GM19452 (cell line): ENCODE data around the gene TSPAN15.
"Not testable (repeated sequence)": the region's sequence is repeated elsewhere in the genome, so short reads cannot be mapped to it uniquely, and the experiment has no call there.

Source experiments
- ATAC-seq: cut with Tn5 transposase; IDR thresholded peaks from one replicate; pipeline ENCODE4 v1.9.1; 2021; ENCODE audit not compliant: unreplicated experiment

Gene TSPAN15

GRCh38 chr10:69533658-69534057 is 82.4 kb downstream of the TSPAN15 start:
- ATAC-seq = no peak

- ATAC-seq = not testable (repeated sequence)
Measured at GRCh38 chr10:69536521-69536920, 85.3 kb downstream of the TSPAN15 start.

GRCh38 chr10:69537449-69537848 is 86.2 kb downstream of the TSPAN15 start:
- no peak for ATAC-seq

- ATAC-seq = no peak
Measured at GRCh38 chr10:69538461-69538860, 87.2 kb downstream of the TSPAN15 start.

- no peak for ATAC-seq
Measured at GRCh38 chr10:69541463-69541862, 90.2 kb downstream of the TSPAN15 start.

GRCh38 chr10:69549959-69550358 is 98.7 kb downstream of the TSPAN15 start:
- no peak for ATAC-seq

- no peak for ATAC-seq
Measured at GRCh38 chr10:69552268-69552667, 101.0 kb downstream of the TSPAN15 start.

GRCh38 chr10:69553328-69553727 is 102.1 kb downstream of the TSPAN15 start:
- no peak for ATAC-seq

- no peak for ATAC-seq
Measured at GRCh38 chr10:69554611-69555010, 103.3 kb downstream of the TSPAN15 start.
